GM12878 (cell line): ENCODE data around the gene LRRC3C. TPM values are rescaled to one million over a fixed set of nuclear protein-coding genes. Genes with fewer than 3 reads are reported as not detected.

ENCODE experiments used
- ATF7 ChIP-seq: fragments of 450-650 bp; IDR thresholded peaks from 2 replicates; pipeline ENCODE4 v1.6.1; 2016; ENCODE audit warnings: low read depth, mild to moderate bottlenecking
- RB1 ChIP-seq: fragments of 450-650 bp; formaldehyde crosslinking; IDR thresholded peaks from 2 replicates; pipeline ENCODE4 v1.6.1; 2017; ENCODE audit warnings: mild to moderate bottlenecking, borderline replicate concordance
- SMC3 ChIP-seq: IDR thresholded peaks from 2 replicates; pipeline ENCODE4 v1.6.1; 2011; ENCODE audit warnings: low read length, improper control_type of control experiment, borderline replicate concordance
- TCF7 ChIP-seq: IDR thresholded peaks from 2 replicates; pipeline ENCODE4 v1.6.1; 2014; ENCODE audit warnings: antibody characterized with exemption, borderline replicate concordance
- ZNF217 ChIP-seq: fragments of 450-650 bp; IDR thresholded peaks from 2 replicates; pipeline ENCODE4 v1.6.1; 2017; ENCODE audit warnings: antibody characterized with exemption, mild to moderate bottlenecking
- polyA plus RNA-seq, 11 experiments: library from polyadenylated mRNA; depleted of rRNA in 4 of 11; unstranded in 6 of 11; stranded (reverse) in 5 of 11; fragments of >200 nt; fragmentation: Nextera tagmentation in 4 of 11; fragmentation: Illumina TruSeq in 1 of 11; extraction: Ambion mirVana in 4 of 11; extraction: Trizol in 1 of 11; gene quantifications; 1 replicate in 1 of 11; 2 replicates in 10 of 11; pipeline versions ENCODE4 v1.2.1 to v1.2.3, GENCODE V29; 2011 to 2016; ENCODE audit warnings: inconsistent platforms in 2 of 11, missing spikeins in 2 of 11, low read depth in 1 of 11
- total RNA-seq, 4 experiments: library from RNA; depleted of rRNA in 3 of 4; stranded (reverse); fragments of >200 nt in 3 of 4; fragmentation: Illumina TruSeq in 1 of 4; extraction: Trizol in 1 of 4; gene quantifications; 2 replicates each; pipeline versions ENCODE4 v1.2.1 to v1.2.3, GENCODE V29; 2013 to 2021
- TF ChIP-seq, protein P1 (sequence below), 3 experiments: IDR thresholded peaks in 2 of 3; conservative IDR thresholded peaks in 1 of 3; 2 replicates each; pipeline ENCODE4 v1.5.1; 2011; ENCODE audit warnings: low read depth in 3 of 3, low read length in 3 of 3, mild to moderate bottlenecking in 3 of 3, control low read depth in 2 of 3, moderate library complexity in 2 of 3, inconsistent platforms in 1 of 3, mixed read lengths in 1 of 3; ENCODE audit not compliant: control insufficient read depth in 2 of 3, insufficient read depth in 1 of 3; ENCODE audit errors: extremely low read depth in 1 of 3
- TF ChIP-seq, protein P2 (sequence below): IDR thresholded peaks from 2 replicates; pipeline ENCODE4 v1.6.1; 2012; ENCODE audit warnings: mild to moderate bottlenecking, low read depth, low read length

LRRC3C gene
- total and polyA plus RNA-seq, 10 of the 15 experiments (the other 5 are each of a cell fraction or from before 2014, with no cell fraction given): not detected

DNA sequence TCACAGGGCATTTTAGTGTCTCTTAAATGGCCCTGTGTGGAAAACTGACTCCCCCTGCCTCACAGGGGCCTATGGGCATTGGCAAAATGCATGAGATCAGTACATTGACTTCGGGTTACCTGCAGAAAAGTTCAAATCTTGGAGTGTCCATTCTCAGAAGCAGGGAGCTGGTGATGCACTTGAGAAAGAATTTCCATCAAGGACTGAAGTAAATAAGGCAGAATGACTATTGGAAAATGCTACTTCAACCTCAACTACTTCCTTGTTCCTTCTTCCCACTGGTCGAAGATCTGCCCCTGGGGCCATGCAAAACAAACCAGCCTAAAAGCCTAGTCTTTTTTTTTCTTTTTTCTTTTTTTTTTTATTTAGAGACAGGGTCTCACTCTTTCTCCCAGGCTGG is 21.5 kb downstream of the LRRC3C start (continued):
- TF ChIP-seq, protein P1, sequence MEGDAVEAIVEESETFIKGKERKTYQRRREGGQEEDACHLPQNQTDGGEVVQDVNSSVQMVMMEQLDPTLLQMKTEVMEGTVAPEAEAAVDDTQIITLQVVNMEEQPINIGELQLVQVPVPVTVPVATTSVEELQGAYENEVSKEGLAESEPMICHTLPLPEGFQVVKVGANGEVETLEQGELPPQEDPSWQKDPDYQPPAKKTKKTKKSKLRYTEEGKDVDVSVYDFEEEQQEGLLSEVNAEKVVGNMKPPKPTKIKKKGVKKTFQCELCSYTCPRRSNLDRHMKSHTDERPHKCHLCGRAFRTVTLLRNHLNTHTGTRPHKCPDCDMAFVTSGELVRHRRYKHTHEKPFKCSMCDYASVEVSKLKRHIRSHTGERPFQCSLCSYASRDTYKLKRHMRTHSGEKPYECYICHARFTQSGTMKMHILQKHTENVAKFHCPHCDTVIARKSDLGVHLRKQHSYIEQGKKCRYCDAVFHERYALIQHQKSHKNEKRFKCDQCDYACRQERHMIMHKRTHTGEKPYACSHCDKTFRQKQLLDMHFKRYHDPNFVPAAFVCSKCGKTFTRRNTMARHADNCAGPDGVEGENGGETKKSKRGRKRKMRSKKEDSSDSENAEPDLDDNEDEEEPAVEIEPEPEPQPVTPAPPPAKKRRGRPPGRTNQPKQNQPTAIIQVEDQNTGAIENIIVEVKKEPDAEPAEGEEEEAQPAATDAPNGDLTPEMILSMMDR (IDR thresholded peaks at IDR 0.05 in 2 of 3, conservative IDR thresholded peaks at IDR 0.05 in 1 of 3; ENCODE audit: control insufficient read depth in 2 of 3, extremely low read depth in 1 of 3, insufficient read depth in 1 of 3, low read depth in 3 of 3, low read length in 3 of 3): no peak
- TF ChIP-seq ATF7: no peak
- TF ChIP-seq, protein P2, sequence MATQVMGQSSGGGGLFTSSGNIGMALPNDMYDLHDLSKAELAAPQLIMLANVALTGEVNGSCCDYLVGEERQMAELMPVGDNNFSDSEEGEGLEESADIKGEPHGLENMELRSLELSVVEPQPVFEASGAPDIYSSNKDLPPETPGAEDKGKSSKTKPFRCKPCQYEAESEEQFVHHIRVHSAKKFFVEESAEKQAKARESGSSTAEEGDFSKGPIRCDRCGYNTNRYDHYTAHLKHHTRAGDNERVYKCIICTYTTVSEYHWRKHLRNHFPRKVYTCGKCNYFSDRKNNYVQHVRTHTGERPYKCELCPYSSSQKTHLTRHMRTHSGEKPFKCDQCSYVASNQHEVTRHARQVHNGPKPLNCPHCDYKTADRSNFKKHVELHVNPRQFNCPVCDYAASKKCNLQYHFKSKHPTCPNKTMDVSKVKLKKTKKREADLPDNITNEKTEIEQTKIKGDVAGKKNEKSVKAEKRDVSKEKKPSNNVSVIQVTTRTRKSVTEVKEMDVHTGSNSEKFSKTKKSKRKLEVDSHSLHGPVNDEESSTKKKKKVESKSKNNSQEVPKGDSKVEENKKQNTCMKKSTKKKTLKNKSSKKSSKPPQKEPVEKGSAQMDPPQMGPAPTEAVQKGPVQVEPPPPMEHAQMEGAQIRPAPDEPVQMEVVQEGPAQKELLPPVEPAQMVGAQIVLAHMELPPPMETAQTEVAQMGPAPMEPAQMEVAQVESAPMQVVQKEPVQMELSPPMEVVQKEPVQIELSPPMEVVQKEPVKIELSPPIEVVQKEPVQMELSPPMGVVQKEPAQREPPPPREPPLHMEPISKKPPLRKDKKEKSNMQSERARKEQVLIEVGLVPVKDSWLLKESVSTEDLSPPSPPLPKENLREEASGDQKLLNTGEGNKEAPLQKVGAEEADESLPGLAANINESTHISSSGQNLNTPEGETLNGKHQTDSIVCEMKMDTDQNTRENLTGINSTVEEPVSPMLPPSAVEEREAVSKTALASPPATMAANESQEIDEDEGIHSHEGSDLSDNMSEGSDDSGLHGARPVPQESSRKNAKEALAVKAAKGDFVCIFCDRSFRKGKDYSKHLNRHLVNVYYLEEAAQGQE: no peak
- TF ChIP-seq RB1: no peak
- no peak for TF ChIP-seq TCF7
- no peak for TF ChIP-seq ZNF217
- no peak for TF ChIP-seq SMC3
